HepG2 (cell line): Measurements from ENCODE around the gene STK36. TPM values are rescaled to one million over a fixed set of nuclear protein-coding genes. Genes with fewer than 3 reads are reported as not detected.

Source experiments
- AKNA ChIP-seq: sonication (generic); formaldehyde crosslinking; IDR thresholded peaks from 2 replicates; pipeline ENCODE4 v1.4.0; 2020; ENCODE audit warnings: missing genetic modification reagents, borderline replicate concordance
- ARID5B ChIP-seq: IDR thresholded peaks from 2 replicates; pipeline ENCODE4 v1.4.0; 2020; ENCODE audit warnings: mild to moderate bottlenecking, missing genetic modification reagents
- CEBPG ChIP-seq: IDR thresholded peaks from 2 replicates; pipeline ENCODE4 v1.6.1; 2016
- ELF1 ChIP-seq: sonication (generic); formaldehyde crosslinking; IDR thresholded peaks from 2 replicates; pipeline ENCODE4 v1.4.0; 2020; ENCODE audit warnings: missing genetic modification reagents
- FOSL1 ChIP-seq: sonication (generic); formaldehyde crosslinking; IDR thresholded peaks from 2 replicates; pipeline ENCODE4 v1.9.0; 2021; ENCODE audit warnings: missing genetic modification reagents, borderline replicate concordance
- FOXA1 ChIP-seq, 2 experiments: fragments of 450-650 bp in 1 of 2; sonication (generic) in 1 of 2; formaldehyde crosslinking in 1 of 2; IDR thresholded peaks; 2 replicates each; pipeline versions ENCODE4 v1.4.0 to v1.6.1; 2016 to 2020; ENCODE audit warnings: missing genetic modification reagents in 1 of 2
- FOXK1 ChIP-seq: sonication (generic); formaldehyde crosslinking; IDR thresholded peaks from 2 replicates; pipeline ENCODE4 v1.4.0; 2020; ENCODE audit warnings: low read depth, missing genetic modification reagents, borderline replicate concordance
- GATAD2A ChIP-seq: IDR thresholded peaks from 2 replicates; pipeline ENCODE4 v1.6.1; 2016
- HNF4A ChIP-seq: sonication (generic); formaldehyde crosslinking; IDR thresholded peaks from 2 replicates; pipeline ENCODE4 v1.4.0; 2020; ENCODE audit warnings: missing genetic modification reagents
- HOXD1 ChIP-seq: sonication (generic); formaldehyde crosslinking; IDR thresholded peaks from 2 replicates; pipeline ENCODE4 v1.5.0; 2020; ENCODE audit warnings: missing genetic modification reagents
- MED13 ChIP-seq: sonication (generic); formaldehyde crosslinking; IDR thresholded peaks from 2 replicates; pipeline ENCODE4 v1.5.0; 2020; ENCODE audit warnings: missing genetic modification reagents
- MYC ChIP-seq: sonication (generic); formaldehyde crosslinking; IDR thresholded peaks from 2 replicates; pipeline ENCODE4 v1.9.0; 2021; ENCODE audit warnings: missing genetic modification reagents, borderline replicate concordance
- NR2F2 ChIP-seq: IDR thresholded peaks from 2 replicates; pipeline ENCODE4 v1.6.1; 2012; ENCODE audit warnings: low read depth, inconsistent platforms, borderline replicate concordance
- SALL1 ChIP-seq: sonication (generic); formaldehyde crosslinking; IDR thresholded peaks from 2 replicates; pipeline ENCODE4 v1.8.0; 2022; ENCODE audit warnings: mild to moderate bottlenecking, missing genetic modification reagents
- SMC3 ChIP-seq: IDR thresholded peaks from 2 replicates; pipeline ENCODE4 v1.6.1; 2011; ENCODE audit warnings: low read length, improper control_type of control experiment
- STAT5B ChIP-seq: sonication (generic); formaldehyde crosslinking; IDR thresholded peaks from 2 replicates; pipeline ENCODE4 v1.4.0; 2020; ENCODE audit warnings: missing genetic modification reagents
- TIGD3 ChIP-seq: sonication (generic); formaldehyde crosslinking; IDR thresholded peaks from 2 replicates; pipeline ENCODE4 v1.5.1; 2020; ENCODE audit warnings: mild to moderate bottlenecking, missing genetic modification reagents, borderline replicate concordance
- ZNF205 ChIP-seq: IDR thresholded peaks from 2 replicates; pipeline ENCODE4 v1.6.1; 2018; ENCODE audit warnings: missing biosample characterization, missing genetic modification reagents
- ZNF343 ChIP-seq: sonication (generic); formaldehyde crosslinking; IDR thresholded peaks from 2 replicates; pipeline ENCODE4 v1.4.0; 2020; ENCODE audit warnings: mild to moderate bottlenecking, missing genetic modification reagents
- ZNF674 ChIP-seq: sonication (generic); formaldehyde crosslinking; IDR thresholded peaks from 2 replicates; pipeline ENCODE4 v1.5.0; 2020; ENCODE audit warnings: low read depth, mild to moderate bottlenecking, missing genetic modification reagents
- polyA plus RNA-seq, 8 experiments: library from polyadenylated mRNA; depleted of rRNA in 3 of 8; stranded (reverse) in 7 of 8; unstranded in 1 of 8; fragments of >200 nt; fragmentation: Illumina TruSeq in 4 of 8; extraction: Trizol in 4 of 8; gene quantifications; 2 replicates each; pipeline versions ENCODE4 v1.2.1 to v1.2.3, GENCODE V29; 2011 to 2016; ENCODE audit warnings: low read depth in 4 of 8, missing spikeins in 1 of 8, mixed read lengths in 1 of 8; ENCODE audit not compliant: insufficient read depth in 1 of 8
- total RNA-seq, 5 experiments: library from RNA; depleted of rRNA; stranded (reverse); fragments of >200 nt; fragmentation: Illumina TruSeq; extraction: Trizol; gene quantifications; 2 replicates each; pipeline ENCODE4 v1.2.3, GENCODE V29; 2016; ENCODE audit warnings: low read depth in 1 of 5

The STK36 gene
- total and polyA plus RNA-seq, 2 of the 13 experiments (the other 11 are each of a cell fraction or from before 2014, with no cell fraction given), result 45.9 to 83.5 TPM

DNA sequence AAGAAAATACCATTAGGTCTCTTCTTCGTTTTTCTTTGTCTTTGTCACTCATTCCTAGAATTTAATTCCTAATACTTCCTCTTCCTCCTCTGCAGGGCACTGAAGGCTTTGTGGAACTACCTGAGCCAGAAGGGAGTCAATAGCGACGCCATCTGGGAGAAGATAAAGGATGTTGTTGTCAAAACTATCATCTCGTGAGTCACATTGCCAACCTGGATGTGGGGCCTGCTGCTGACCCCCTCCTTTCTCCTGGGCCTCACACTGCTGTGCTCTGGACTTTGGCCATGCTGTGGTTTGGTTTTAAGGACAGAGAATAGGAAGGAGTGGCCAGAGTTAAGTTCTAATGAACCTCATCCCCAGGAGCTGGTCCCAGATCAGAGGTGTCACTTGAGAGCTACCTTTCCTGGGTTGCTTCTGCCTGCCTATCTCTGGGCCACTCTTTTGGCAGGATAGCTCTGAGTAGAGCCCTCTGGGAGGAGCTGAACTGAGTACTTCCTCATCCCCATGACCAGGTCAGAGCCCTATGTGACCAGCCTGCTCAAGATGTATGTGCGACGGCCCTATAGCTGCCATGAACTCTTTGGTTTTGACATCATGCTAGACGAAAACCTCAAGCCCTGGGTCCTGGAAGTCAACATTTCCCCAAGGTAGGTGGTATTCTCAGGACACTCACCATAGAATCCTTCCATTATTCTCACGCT is 77.0 kb downstream of the STK36 start (continued):
- TF ChIP-seq TIGD3 (CRISPR knock-in tag), result no peak
- peak; percentile 12; the same call in 1 of the 2 replicates for TF ChIP-seq CEBPG
- TF ChIP-seq SMC3, result peak; percentile 83
- peak; percentile 98 for TF ChIP-seq GATAD2A (CRISPR knock-in tag)
- TF ChIP-seq SALL1 (CRISPR knock-in tag), result peak; percentile 92
- no peak for TF ChIP-seq ZNF343 (CRISPR knock-in tag)
- TF ChIP-seq ARID5B (CRISPR knock-in tag), result peak; percentile 93
- TF ChIP-seq FOXK1, result peak; percentile 87; the same call in 1 of the 2 replicates
- no peak for TF ChIP-seq MED13 (CRISPR knock-in tag)
- peak; percentile 94 for TF ChIP-seq HNF4A
- TF ChIP-seq FOSL1, result no peak
- peak; percentile 46 for TF ChIP-seq ELF1
- peak; percentile 84; the same call in 1 of the 2 replicates for TF ChIP-seq ZNF205 (CRISPR knock-in tag)
- no peak for TF ChIP-seq ZNF674 (CRISPR knock-in tag)
- TF ChIP-seq MYC (CRISPR knock-in tag), result peak; percentile 44; the same call in 1 of the 2 replicates
- no peak for TF ChIP-seq AKNA (CRISPR knock-in tag)
- peak; percentile 36; the same call in 1 of the 2 replicates for TF ChIP-seq NR2F2
- no peak for TF ChIP-seq HOXD1
- TF ChIP-seq FOXA1 (IDR thresholded peaks at IDR 0.05), result no peak
- TF ChIP-seq FOXA1 (CRISPR knock-in tag; IDR thresholded peaks at IDR 0.05), result peak; percentile 67
- no peak for TF ChIP-seq STAT5B (CRISPR knock-in tag)
